ENCODE measurements around the gene RPL39L.

RPL39L gene

DNA sequence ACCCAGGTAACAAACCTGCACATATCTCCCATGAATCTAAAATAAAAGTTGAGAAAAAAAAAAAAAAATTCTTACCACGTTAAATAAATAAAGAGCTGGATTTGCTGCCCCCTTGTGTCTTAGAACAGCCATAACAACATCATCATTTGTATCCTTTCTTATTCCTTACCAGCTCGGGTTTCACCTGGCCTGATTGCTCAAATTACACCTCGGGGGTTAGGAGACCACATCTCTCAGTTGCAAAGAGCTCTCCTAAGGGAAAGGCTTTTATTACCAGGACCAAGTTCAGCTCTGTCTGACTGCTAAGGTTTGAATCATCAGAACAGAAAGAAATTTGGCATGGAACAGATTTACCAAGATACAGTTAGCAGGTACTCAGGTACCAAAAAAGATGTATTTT is 25.8 kb upstream of the RPL39L start:
- DNase-seq (ENCODE audit: low read depth): no peak
- peak; percentile 60 for TF ChIP-seq CTCF (conservative IDR thresholded peaks at IDR 0.05; ENCODE audit: low read depth, low read length)
- H3K4me3 ChIP-seq (ENCODE audit: low read length): no peak overlapping the region

GRCh38 chr3:187162265-187162953 is 23.1 kb upstream of the RPL39L start:
- no peak for TF ChIP-seq CTCF (conservative IDR thresholded peaks at IDR 0.05; ENCODE audit: low read depth, low read length)
- DNase-seq (ENCODE audit: low read depth): no peak
- no peak overlapping the region for H3K4me3 ChIP-seq (ENCODE audit: low read length)

GRCh38 chr3:187161556-187161955 is 22.3 kb upstream of the RPL39L start:
- H3K4me3 ChIP-seq (ENCODE audit: low read length): no peak overlapping the region
- peak; percentile 17 for TF ChIP-seq CTCF (conservative IDR thresholded peaks at IDR 0.05; ENCODE audit: low read depth, low read length)
- no peak for DNase-seq (ENCODE audit: low read depth)

- DNase-seq (ENCODE audit: low read depth): no peak
- TF ChIP-seq CTCF (conservative IDR thresholded peaks at IDR 0.05; ENCODE audit: low read depth, low read length): peak; percentile 14
- H3K4me3 ChIP-seq (ENCODE audit: low read length): no peak overlapping the region
These were observed 11.3 kb upstream of the RPL39L start for GRCh38 chr3:187150599-187150998.

- H3K4me3 ChIP-seq (ENCODE audit: low read length): no peak overlapping the region
- no peak for TF ChIP-seq CTCF (conservative IDR thresholded peaks at IDR 0.05; ENCODE audit: low read depth, low read length)
- DNase-seq (ENCODE audit: low read depth): no peak
These were observed 10.9 kb upstream of the RPL39L start for GRCh38 chr3:187150186-187150585.

DNA sequence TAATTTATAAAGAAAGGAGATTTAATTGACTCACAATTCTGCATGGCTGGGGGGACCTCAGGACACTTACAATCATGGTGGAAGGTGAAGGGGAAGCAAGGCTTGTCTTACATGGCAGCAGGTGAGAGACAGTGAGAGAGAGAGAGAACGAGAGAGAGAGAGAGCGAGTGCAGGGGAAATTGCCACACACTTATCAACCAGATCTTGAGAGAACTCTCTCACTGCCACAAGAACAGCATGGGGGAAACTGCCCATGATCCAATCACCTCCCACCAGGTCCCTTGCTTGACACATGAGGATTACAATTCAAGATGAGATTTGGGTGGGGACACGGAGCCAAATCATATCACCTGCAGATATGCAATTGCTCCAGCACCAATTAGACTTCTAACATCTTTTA is 7.1 kb upstream of the RPL39L start:
- no peak overlapping the region for H3K4me3 ChIP-seq (ENCODE audit: low read length)
- no peak for TF ChIP-seq CTCF (conservative IDR thresholded peaks at IDR 0.05; ENCODE audit: low read depth, low read length)
- DNase-seq (ENCODE audit: low read depth): no peak

DNA sequence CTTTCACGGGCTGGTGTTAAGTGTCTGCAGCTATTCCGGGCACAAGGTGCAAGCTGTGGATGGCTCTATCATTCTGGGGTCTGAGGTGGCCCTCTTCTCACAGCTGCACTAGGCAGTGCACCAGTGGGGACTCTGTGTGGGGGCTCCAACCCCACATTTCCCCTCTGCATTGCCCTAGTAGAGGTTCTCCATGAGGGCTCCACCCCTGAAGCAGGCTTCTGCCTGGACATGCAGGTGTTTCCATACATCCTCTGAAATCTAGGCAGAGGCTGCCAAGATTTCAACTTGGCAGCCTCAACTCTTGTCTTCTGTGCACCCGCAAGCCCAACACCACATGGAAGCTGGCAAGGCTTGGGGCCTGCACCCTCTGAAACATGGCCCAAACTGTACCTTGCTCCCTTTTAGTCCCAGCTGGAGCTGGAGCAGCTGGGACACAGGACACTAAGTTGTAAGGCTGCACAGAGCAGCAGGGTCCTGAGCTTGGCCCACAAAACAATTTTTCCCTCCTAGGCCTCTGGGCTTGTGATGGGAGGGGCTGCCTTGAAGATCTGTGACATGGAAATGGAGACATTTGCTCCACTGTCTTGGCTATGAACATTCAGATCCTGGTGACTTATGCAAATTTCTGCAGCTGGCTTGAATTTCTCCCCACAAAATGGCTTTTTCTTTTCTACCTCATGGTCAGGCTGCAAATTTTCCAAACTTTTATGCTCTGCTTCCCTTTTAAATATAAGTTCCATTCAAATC is 6.0 kb upstream of the RPL39L start:
- DNase-seq (ENCODE audit: low read depth): no peak
- no peak for TF ChIP-seq CTCF (conservative IDR thresholded peaks at IDR 0.05; ENCODE audit: low read depth, low read length)
- no peak overlapping the region for H3K4me3 ChIP-seq (ENCODE audit: low read length)

All from retinal pigment epithelial cell (primary cell).